ENCODE data around the gene NUPR2.
"Not testable (repeated sequence)": the region's sequence is repeated elsewhere in the genome, so short reads cannot be mapped to it uniquely, and the experiment has no call there.

NUPR2 gene

DNA sequence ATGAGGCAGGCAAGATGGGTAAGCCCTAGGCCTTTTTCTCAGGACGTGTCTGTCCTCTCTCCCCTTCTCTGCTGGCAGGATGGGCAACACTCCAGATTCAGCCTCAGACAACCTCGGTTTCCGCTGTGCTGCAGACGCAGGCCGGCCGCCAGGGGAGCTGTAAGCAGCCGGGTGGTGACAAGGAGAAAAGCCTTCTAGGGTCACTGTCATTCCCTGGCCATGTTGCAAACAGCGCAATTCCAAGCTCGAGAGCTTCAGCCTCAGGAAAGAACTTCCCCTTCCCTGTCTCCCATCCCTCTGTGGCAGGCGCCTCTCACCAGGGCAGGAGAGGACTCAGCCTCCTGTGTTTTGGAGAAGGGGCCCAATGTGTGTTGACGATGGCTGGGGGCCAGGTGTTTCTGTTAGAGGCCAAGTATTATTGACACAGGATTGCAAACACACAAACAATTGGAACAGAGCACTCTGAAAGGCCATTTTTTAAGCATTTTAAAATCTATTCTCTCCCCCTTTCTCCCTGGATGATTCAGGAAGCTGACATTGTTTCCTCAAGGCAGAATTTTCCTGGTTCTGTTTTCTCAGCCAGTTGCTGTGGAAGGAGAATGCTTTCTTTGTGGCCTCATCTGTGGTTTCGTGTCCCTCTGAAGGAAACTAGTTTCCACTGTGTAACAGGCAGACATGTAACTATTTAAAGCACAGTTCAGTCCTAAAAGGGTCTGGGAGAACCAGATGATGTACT lies 36.6 kb downstream of the NUPR2 start:
- peak overlapping the region in 8 of 11 experiments; percentile 3 to 56 (median 44); a peak in 13 of 22 replicates for H3K9ac ChIP-seq
- peaks cover 51 to 79% (median 59%) of the 10 kb centered on the region in 11 experiments for H3K36me3 ChIP-seq
- H3K4me3 ChIP-seq = no peak overlapping the region; a peak in 2 of 20 replicates
- H3K27me3 ChIP-seq = no peaks in the 10 kb centered on the region
- no peak for TF ChIP-seq Cebpa-rat (IDR thresholded peaks at IDR 0.05)
- peak overlapping the region; percentile 11 to 63 (median 43); a peak in 18 of 22 replicates for H3K27ac ChIP-seq
- H3K4me2 ChIP-seq = peak overlapping the region; percentile 48 to 91 (median 68)
- peaks cover 22 to 71% (median 61%) of the 10 kb centered on the region in 10 experiments for H3K4me1 ChIP-seq
- peaks cover 0 to 30% (median 0%) of the 10 kb centered on the region in 11 experiments; a peak in 8 of 22 replicates for H4K20me1 ChIP-seq
- no peaks in the 10 kb centered on the region for H3K9me3 ChIP-seq (replicated peaks in 1 of 11)

DNA sequence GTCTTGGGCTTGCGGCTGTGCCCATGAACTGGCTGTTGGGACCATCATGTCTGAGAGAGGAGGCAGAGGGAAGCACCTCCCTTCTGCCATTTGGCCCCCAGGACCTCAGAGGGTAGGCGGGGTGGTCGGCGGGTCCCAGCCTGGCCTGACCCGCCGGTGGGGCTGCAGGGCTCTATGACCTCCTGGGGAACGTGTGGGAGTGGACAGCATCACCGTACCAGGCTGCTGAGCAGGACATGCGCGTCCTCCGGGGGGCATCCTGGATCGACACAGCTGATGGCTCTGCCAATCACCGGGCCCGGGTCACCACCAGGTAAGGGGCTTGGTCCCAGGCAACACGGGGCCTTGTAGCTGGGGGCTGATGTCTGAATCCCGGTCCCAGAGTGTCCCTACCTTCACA lies 38.0 kb downstream of the NUPR2 start:
- Histone ChIP-seq H3K36me3 (peaks cover 59 to 87% (median 69%) of the 10 kb centered on the region in 11 experiments), H3K27ac (peak overlapping the region in 2 of 11 experiments; percentile 47 to 53; a peak in 3 of 22 replicates), H3K4me3 (no peak overlapping the region), H3K9ac (peak overlapping the region in 3 of 11 experiments; percentile 13 to 42 (median 27); a peak in 1 of 22 replicates), H3K4me1 (peaks cover 22 to 57% (median 47%) of the 10 kb centered on the region in 10 experiments), H3K27me3 (no peaks in the 10 kb centered on the region), H4K20me1 (peaks cover 0 to 44% (median 10%) of the 10 kb centered on the region in 11 experiments; a peak in 10 of 22 replicates), H3K9me3 (replicated peaks in 1 of 11) (no peaks in the 10 kb centered on the region), H3K4me2 (peak overlapping the region in 9 of 11 experiments; percentile 52 to 91 (median 68); a peak in 12 of 22 replicates)
- TF ChIP-seq Cebpa-rat (IDR thresholded peaks at IDR 0.05) = no peak

DNA sequence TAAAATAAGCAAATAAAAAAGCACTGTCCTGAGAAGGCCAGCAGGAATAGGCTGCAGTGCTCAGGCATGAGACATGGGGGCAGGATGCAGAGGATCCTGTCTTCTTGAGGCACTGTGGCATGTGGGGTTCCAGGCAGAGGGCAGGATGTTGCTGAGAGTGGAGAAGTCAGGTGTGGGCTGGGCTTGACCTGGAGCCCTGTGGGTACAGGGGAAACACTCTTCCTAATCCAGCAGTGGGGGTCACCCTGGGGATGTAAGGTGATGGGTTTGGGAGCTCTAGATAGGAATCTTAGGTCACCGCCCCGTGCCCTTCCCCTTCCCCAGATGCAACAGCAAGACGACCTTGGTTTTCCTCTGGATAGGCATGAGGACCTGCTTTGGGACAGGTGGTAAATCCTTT lies 38.5 kb downstream of the NUPR2 start:
- peak overlapping the region in 1 of 11 experiments; percentile 53; a peak in 1 of 22 replicates for H3K27ac ChIP-seq
- H3K4me1 ChIP-seq = peaks cover 22 to 52% (median 42%) of the 10 kb centered on the region in 10 experiments
- H3K27me3 ChIP-seq = no peaks in the 10 kb centered on the region
- H3K9me3 ChIP-seq (replicated peaks in 1 of 11) = no peaks in the 10 kb centered on the region
- H3K4me2 ChIP-seq = no peak overlapping the region
- TF ChIP-seq Cebpa-rat (IDR thresholded peaks at IDR 0.05) = no peak
- H3K9ac ChIP-seq = no peak overlapping the region; a peak in 2 of 22 replicates
- H3K4me3 ChIP-seq = no peak overlapping the region
- peaks cover 0 to 49% (median 13%) of the 10 kb centered on the region in 11 experiments; a peak in 11 of 22 replicates for H4K20me1 ChIP-seq
- H3K36me3 ChIP-seq = peaks cover 64 to 92% (median 74%) of the 10 kb centered on the region in 11 experiments

DNA sequence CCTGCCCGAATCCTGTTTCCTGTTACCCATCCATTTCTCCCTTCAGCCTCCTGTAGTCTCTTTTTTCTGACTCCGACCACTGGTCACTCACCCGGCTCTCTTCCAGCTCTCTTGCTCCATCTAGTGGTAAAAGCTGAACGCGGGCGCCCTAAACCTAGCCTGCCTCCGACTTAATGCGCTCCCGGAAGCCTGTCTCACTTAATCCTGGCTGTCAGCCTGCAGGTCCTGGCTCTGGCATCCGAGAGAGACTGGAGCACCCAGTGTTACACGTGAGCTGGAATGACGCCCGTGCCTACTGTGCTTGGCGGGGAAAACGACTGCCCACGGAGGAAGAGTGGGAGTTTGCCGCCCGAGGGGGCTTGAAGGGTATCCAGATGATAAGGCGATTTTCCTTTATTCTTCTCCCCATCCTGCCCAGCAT lies 41.8 kb downstream of the NUPR2 start:
- 0 out of 22 replicates have a peak overlapping the region, but pooled peaks of 1 of the 11 experiments have one; percentile 2 for H3K9ac ChIP-seq
- peaks cover 64 to 98% (median 83%) of the 10 kb centered on the region in 11 experiments for H3K36me3 ChIP-seq
- no peak for TF ChIP-seq Cebpa-rat (IDR thresholded peaks at IDR 0.05)
- H3K27ac ChIP-seq = no peak overlapping the region
- no peak overlapping the region for H3K4me2 ChIP-seq
- no peaks in the 10 kb centered on the region for H3K9me3 ChIP-seq (replicated peaks in 1 of 11)
- H3K27me3 ChIP-seq = no peaks in the 10 kb centered on the region
- peaks cover 10 to 19% (median 17%) of the 10 kb centered on the region in 10 experiments for H3K4me1 ChIP-seq
- H4K20me1 ChIP-seq = peaks cover 0 to 40% (median 13%) of the 10 kb centered on the region in 11 experiments; a peak in 11 of 22 replicates
- no peak overlapping the region for H3K4me3 ChIP-seq

DNA sequence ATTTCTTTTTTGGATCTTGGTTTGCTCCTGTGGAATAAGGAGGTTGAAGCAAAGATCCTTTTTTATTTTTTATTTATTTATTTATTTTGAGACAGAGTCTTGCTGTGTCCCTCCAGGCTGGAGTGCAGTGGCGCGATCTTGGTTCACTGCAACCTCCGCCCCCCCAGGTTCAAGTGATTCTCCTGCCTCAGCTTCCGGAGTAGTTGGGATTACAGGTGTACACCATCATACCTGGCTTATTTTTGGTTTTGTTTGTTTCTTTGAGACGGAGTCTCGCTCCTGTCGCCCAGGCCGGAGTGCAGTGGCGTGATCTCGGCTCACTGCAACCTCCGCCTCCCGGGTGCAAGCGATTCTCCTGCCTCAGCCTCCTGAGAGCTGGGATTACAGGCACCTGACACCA lies 49.8 kb downstream of the NUPR2 start:
- not testable (repeated sequence) for H3K4me3 ChIP-seq; H3K9ac ChIP-seq; H3K27ac ChIP-seq; H3K27me3 ChIP-seq; H3K9me3 ChIP-seq (replicated peaks in 1 of 11)
- Histone ChIP-seq H4K20me1 (peaks cover 0 to 51% (median 23%) of the 10 kb centered on the region in 11 experiments; a peak in 17 of 22 replicates), H3K4me2 (0 out of 22 replicates have a peak overlapping the region, but pooled peaks of 2 of the 11 experiments have one; percentile 75 to 81), H3K36me3 (peaks cover 43 to 79% (median 69%) of the 10 kb centered on the region in 11 experiments), H3K4me1 (peaks cover 34 to 44% (median 39%) of the 10 kb centered on the region in 10 experiments)

All from BLaER1 treated with 17β-estradiol and CSF1 and Interleukin-3, amounts not matched to agents 10 nM and 100 nM (cell line).